Right atrium auricular region (tissue), 2 donors: ENCODE data around the gene FAF1. TPM values are rescaled to one million over a fixed set of nuclear protein-coding genes. Genes with fewer than 3 reads are reported as not detected.

Experiments
- DNase-seq: peaks from one replicate; pipeline ENCODE4 v3.0.0-alpha.2; 2019; ENCODE audit warnings: low spot score
- H3K27ac ChIP-seq, 2 donors: fragments of 200-600 bp; sonication (generic); 1 replicate in 1 of 2; 2 replicates in 1 of 2; pipeline ENCODE4 v1.5.1; 2016 to 2019
- H3K27me3 ChIP-seq, 2 donors: fragments of 200-600 bp; sonication (generic); one replicate each; pipeline versions ENCODE4 v1.5.1 to v1.6.0; 2017 to 2019
- H3K36me3 ChIP-seq: fragments of 200-600 bp; sonication (generic); one replicate; pipeline ENCODE4 v1.5.1; 2016
- H3K4me1 ChIP-seq, 2 donors: fragments of 200-600 bp; sonication (generic); one replicate each; pipeline versions ENCODE4 v1.5.1 to v1.6.0; 2017 to 2019
- H3K4me3 ChIP-seq, 2 donors: fragments of 200-600 bp; sonication (generic); 1 replicate in 1 of 2; 2 replicates in 1 of 2; pipeline ENCODE4 v1.5.1; 2017 to 2019; ENCODE audit warnings: mild to moderate bottlenecking in 1 of 2, moderate library complexity in 1 of 2
- H3K9me3 ChIP-seq, 2 donors: fragments of 200-600 bp; sonication (generic); one replicate each; pipeline ENCODE4 v1.5.1; 2019
- CTCF ChIP-seq, 2 donors: fragments of 200-600 bp; sonication (generic); IDR thresholded peaks; one replicate each; pipeline ENCODE4 v1.5.1; 2019; ENCODE audit warnings: antibody characterized with exemption in 2 of 2
- total RNA-seq, 2 donors: library from RNA; depleted of rRNA; stranded (reverse); fragments of >200 nt; gene quantifications; one replicate each; pipeline ENCODE4 v1.1.0, GENCODE V29; 2016

The FAF1 gene
- total RNA-seq, 2 donors from 2014 or later: 36.1 to 68.8 TPM

GRCh38 chr1:50604580-50604979 is 355.5 kb downstream of the FAF1 start:
- Histone ChIP-seq H3K27me3 (no peaks in the 10 kb centered on the region), H3K4me1 (no peaks in the 10 kb centered on the region), H3K9me3 (no peaks in the 10 kb centered on the region), H3K4me3 (no peak overlapping the region), H3K27ac (no peak overlapping the region), H3K36me3 (no peaks in the 10 kb centered on the region)
- DNase-seq: no peak
- TF ChIP-seq CTCF (IDR thresholded peaks at IDR 0.05): no peak

- H3K4me3 ChIP-seq: no peak overlapping the region
- no peak overlapping the region for H3K27ac ChIP-seq
- no peaks in the 10 kb centered on the region for H3K9me3 ChIP-seq
- no peaks in the 10 kb centered on the region for H3K36me3 ChIP-seq
- no peaks in the 10 kb centered on the region for H3K27me3 ChIP-seq
- no peaks in the 10 kb centered on the region for H3K4me1 ChIP-seq
- no peak for TF ChIP-seq CTCF (IDR thresholded peaks at IDR 0.05)
- DNase-seq: no peak
Observed at GRCh38 chr1:50603274-50604271, 356.5 kb downstream of the FAF1 start.

- Histone ChIP-seq H3K4me1 (no peaks in the 10 kb centered on the region), H3K36me3 (no peaks in the 10 kb centered on the region), H3K9me3 (no peaks in the 10 kb centered on the region), H3K27ac (no peak overlapping the region), H3K4me3 (no peak overlapping the region), H3K27me3 (no peaks in the 10 kb centered on the region)
- no peak for DNase-seq
- no peak for TF ChIP-seq CTCF (IDR thresholded peaks at IDR 0.05)
Observed at GRCh38 chr1:50599546-50599945, 360.5 kb downstream of the FAF1 start.

GRCh38 chr1:50595874-50596273 is 364.2 kb downstream of the FAF1 start:
- TF ChIP-seq CTCF (IDR thresholded peaks at IDR 0.05): no peak

GRCh38 chr1:50593515-50593914 is 366.6 kb downstream of the FAF1 start:
- Histone ChIP-seq H3K27me3 (no peaks in the 10 kb centered on the region), H3K27ac (no peak overlapping the region), H3K36me3 (no peaks in the 10 kb centered on the region), H3K4me3 (no peak overlapping the region), H3K9me3 (no peaks in the 10 kb centered on the region), H3K4me1 (no peaks in the 10 kb centered on the region)
- no peak for TF ChIP-seq CTCF (IDR thresholded peaks at IDR 0.05)
- no peak for DNase-seq

More at GRCh38 chr1:50595874-50596273, 364.2 kb downstream of the FAF1 start:
- H3K27ac ChIP-seq: no peak overlapping the region
- H3K36me3 ChIP-seq: no peaks in the 10 kb centered on the region
- no peaks in the 10 kb centered on the region for H3K9me3 ChIP-seq
- no peak overlapping the region for H3K4me3 ChIP-seq
- no peaks in the 10 kb centered on the region for H3K4me1 ChIP-seq
- DNase-seq: no peak
- no peaks in the 10 kb centered on the region for H3K27me3 ChIP-seq
